HG03159 (cell line): ENCODE data around the gene SYNGR1.
"Not testable (repeated sequence)": the region's sequence is repeated elsewhere in the genome, so short reads cannot be mapped to it uniquely, and the experiment has no call there.

ENCODE experiments used
- ATAC-seq: cut with Tn5 transposase; IDR thresholded peaks from one replicate; pipeline ENCODE4 v1.9.1; 2021; ENCODE audit warnings: mild to moderate bottlenecking, moderate library complexity; ENCODE audit not compliant: unreplicated experiment

SYNGR1 gene

GRCh38 chr22:39396797-39397195, 47.0 kb downstream of the SYNGR1 start:
- no peak for ATAC-seq

- ATAC-seq, result no peak
Observed at GRCh38 chr22:39401301-39401631, 51.5 kb downstream of the SYNGR1 start.

- ATAC-seq, result no peak
Observed at GRCh38 chr22:39405346-39406085, 55.7 kb downstream of the SYNGR1 start.

- ATAC-seq, result no peak
Observed at GRCh38 chr22:39408173-39408572, 58.4 kb downstream of the SYNGR1 start.

- no peak for ATAC-seq
Observed at GRCh38 chr22:39408807-39409206, 59.0 kb downstream of the SYNGR1 start.

GRCh38 chr22:39409516-39410029, 59.8 kb downstream of the SYNGR1 start:
- ATAC-seq, result no peak

GRCh38 chr22:39410264-39410663, 60.5 kb downstream of the SYNGR1 start:
- no peak for ATAC-seq

- ATAC-seq, result not testable (repeated sequence)
Observed at GRCh38 chr22:39411828-39412365, 62.1 kb downstream of the SYNGR1 start.

GRCh38 chr22:39413204-39413603, 63.4 kb downstream of the SYNGR1 start:
- ATAC-seq, result not testable (repeated sequence)

- ATAC-seq, result no peak
Observed at GRCh38 chr22:39414377-39414776, 64.6 kb downstream of the SYNGR1 start.

- ATAC-seq, result no peak
Observed at GRCh38 chr22:39414886-39415285, 65.1 kb downstream of the SYNGR1 start.

GRCh38 chr22:39415506-39415905, 65.7 kb downstream of the SYNGR1 start:
- ATAC-seq, result no peak

- ATAC-seq, result no peak
Observed at GRCh38 chr22:39416319-39416718, 66.5 kb downstream of the SYNGR1 start.

GRCh38 chr22:39417641-39418040, 67.8 kb downstream of the SYNGR1 start:
- ATAC-seq, result no peak

GRCh38 chr22:39418696-39419095, 68.9 kb downstream of the SYNGR1 start:
- no peak for ATAC-seq

- ATAC-seq, result no peak
Observed at GRCh38 chr22:39419096-39419495, 69.3 kb downstream of the SYNGR1 start.

GRCh38 chr22:39419911-39420310, 70.1 kb downstream of the SYNGR1 start:
- ATAC-seq, result no peak

GRCh38 chr22:39421691-39422090, 71.9 kb downstream of the SYNGR1 start:
- ATAC-seq, result no peak

- ATAC-seq, result no peak
Observed at GRCh38 chr22:39422101-39422500, 72.3 kb downstream of the SYNGR1 start.

GRCh38 chr22:39422721-39423120, 72.9 kb downstream of the SYNGR1 start:
- ATAC-seq, result no peak

GRCh38 chr22:39423976-39424375, 74.2 kb downstream of the SYNGR1 start:
- no peak for ATAC-seq

- no peak for ATAC-seq
Observed at GRCh38 chr22:39426380-39427043, 76.7 kb downstream of the SYNGR1 start.
